ENCODE measurements around the gene TTLL3.

TTLL3 gene

DNA sequence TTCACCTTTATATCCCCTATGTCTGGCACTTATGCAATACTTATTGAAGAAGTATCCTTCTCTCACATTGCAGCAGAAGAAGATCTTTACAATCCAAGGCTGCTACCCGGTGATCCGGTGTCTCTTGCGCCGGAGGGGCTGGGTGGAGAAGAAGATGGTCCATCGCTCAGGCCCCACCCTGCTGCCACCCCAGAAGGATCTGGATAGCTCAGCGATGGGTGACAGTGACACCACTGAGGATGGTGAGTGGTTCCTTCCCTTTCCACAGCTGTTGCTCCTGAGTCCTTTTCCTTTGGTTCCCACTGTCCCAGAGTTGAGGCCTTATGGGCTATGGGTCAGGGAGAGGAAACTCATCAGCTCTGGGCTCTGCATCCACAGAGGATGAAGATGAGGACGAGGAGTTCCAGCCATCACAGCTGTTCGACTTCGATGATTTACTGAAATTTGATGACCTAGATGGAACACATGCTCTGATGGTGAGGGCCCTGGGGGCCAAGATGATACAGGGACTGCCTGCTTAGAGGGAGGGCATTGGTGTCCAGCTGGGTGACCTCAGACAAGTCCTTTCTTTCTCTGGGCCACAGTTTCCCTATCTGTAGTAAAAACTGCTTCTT lies 2.9 kb downstream of the TTLL3 start:
- TF ChIP-seq, protein P1, sequence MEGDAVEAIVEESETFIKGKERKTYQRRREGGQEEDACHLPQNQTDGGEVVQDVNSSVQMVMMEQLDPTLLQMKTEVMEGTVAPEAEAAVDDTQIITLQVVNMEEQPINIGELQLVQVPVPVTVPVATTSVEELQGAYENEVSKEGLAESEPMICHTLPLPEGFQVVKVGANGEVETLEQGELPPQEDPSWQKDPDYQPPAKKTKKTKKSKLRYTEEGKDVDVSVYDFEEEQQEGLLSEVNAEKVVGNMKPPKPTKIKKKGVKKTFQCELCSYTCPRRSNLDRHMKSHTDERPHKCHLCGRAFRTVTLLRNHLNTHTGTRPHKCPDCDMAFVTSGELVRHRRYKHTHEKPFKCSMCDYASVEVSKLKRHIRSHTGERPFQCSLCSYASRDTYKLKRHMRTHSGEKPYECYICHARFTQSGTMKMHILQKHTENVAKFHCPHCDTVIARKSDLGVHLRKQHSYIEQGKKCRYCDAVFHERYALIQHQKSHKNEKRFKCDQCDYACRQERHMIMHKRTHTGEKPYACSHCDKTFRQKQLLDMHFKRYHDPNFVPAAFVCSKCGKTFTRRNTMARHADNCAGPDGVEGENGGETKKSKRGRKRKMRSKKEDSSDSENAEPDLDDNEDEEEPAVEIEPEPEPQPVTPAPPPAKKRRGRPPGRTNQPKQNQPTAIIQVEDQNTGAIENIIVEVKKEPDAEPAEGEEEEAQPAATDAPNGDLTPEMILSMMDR (IDR thresholded peaks at IDR 0.05): no peak
- H3K4me1 ChIP-seq: peaks cover 0 to 16% (median 13%) of the 10 kb centered on the region in 4 donors
- H3K27me3 ChIP-seq: no peaks in the 10 kb centered on the region
- intact Hi-C loops (cut with DNase I; ENCODE audit: low total_unique reads): no loop called here
- H3K27ac ChIP-seq: no peak overlapping the region
- no peak overlapping the region for H3K4me3 ChIP-seq
- DNase-seq: no peak
- H3K36me3 ChIP-seq: peaks cover 0 to 45% (median 11%) of the 10 kb centered on the region in 3 donors
- no peaks in the 10 kb centered on the region for H3K9me3 ChIP-seq

DNA sequence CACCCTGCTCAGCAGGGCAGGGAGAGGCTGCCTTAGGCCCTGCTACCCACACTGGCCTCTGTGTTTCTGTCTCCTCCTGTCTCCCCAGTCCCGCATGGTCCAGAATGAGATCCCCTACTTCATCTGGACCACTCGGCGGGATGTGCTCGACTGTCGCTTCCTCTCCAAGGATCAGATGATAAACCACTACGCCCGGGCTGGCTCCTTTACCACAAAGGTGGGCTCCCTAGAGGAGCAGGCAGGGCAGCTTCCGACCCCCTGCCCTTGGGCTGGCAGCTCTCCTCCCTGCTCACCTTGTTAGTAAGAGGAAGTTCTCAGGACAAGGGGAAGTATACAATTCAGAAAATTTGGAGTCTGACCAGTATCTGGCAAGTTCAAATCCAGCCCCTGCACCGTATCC lies 5.9 kb downstream of the TTLL3 start:
- intact Hi-C loops (cut with DNase I; ENCODE audit: low total_unique reads): no loop called here
- DNase-seq: no peak
- Histone ChIP-seq H3K27ac (no peak overlapping the region), H3K9me3 (no peaks in the 10 kb centered on the region), H3K4me3 (no peak overlapping the region), H3K36me3 (peaks cover 0 to 72% (median 11%) of the 10 kb centered on the region in 3 donors), H3K27me3 (no peaks in the 10 kb centered on the region), H3K4me1 (peaks cover 0 to 6% (median 1%) of the 10 kb centered on the region in 4 donors)
- TF ChIP-seq, protein P1 (IDR thresholded peaks at IDR 0.05): no peak

DNA sequence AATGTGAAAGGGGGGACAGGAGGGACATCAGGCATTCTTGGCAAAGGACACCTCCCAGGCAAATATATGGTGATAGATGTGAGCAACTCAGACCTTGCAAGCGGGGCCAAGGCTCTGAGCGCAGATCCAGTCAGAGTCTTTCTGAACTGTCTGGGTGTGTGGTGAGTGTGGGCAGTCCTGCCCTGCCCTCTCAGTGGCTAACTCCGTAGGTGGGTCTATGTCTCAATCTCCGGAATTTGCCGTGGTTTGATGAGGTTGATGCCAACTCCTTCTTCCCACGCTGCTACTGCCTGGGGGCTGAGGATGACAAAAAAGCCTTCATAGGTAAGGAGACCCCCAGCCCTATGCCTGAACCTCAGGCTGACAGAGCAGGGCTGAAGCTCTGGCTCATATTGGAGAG lies 7.4 kb downstream of the TTLL3 start:
- TF ChIP-seq, protein P1 (IDR thresholded peaks at IDR 0.05): no peak
- Histone ChIP-seq H3K4me3 (no peak overlapping the region), H3K36me3 (peaks cover 0 to 71% (median 14%) of the 10 kb centered on the region in 3 donors), H3K27ac (no peak overlapping the region), H3K27me3 (no peaks in the 10 kb centered on the region), H3K9me3 (no peaks in the 10 kb centered on the region), H3K4me1 (no peaks in the 10 kb centered on the region)
- no peak for DNase-seq
- intact Hi-C loops (cut with DNase I; ENCODE audit: low total_unique reads): no loop called here

DNA sequence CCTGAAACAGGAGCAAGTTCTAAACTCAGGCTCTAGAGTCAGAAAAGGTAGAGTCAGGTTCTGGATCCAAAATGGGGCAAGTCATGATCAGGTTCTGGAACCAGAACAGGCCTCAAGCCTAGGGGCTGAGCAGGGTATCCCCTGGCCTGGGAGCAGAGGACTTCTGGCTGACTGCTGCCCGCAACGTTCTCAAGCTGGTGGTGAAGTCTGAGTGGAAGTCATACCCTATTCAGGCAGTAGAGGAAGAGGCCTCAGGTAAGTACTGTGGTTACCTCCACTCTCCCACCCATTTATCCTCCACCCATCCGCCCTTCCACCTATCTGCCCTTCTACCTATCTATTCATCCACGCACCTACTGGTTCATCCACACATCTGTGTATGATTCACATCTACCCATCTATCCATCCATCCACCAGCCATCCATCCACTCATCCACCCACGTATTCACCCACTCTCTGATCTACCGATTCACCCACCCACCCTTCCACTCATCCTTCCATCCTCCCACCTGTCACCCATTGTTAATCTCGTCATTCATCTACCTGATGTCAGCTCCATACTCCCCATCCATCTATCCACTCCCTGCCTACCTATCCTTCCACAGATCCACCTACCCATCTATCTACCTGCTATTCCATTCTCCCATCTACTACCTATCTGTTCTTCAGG lies 8.7 kb downstream of the TTLL3 start:
- intact Hi-C loops (cut with DNase I; ENCODE audit: low total_unique reads): no loop called here
- H3K27ac ChIP-seq: no peak overlapping the region
- peaks cover 0 to 57% (median 3%) of the 10 kb centered on the region in 3 donors for H3K36me3 ChIP-seq

DNA sequence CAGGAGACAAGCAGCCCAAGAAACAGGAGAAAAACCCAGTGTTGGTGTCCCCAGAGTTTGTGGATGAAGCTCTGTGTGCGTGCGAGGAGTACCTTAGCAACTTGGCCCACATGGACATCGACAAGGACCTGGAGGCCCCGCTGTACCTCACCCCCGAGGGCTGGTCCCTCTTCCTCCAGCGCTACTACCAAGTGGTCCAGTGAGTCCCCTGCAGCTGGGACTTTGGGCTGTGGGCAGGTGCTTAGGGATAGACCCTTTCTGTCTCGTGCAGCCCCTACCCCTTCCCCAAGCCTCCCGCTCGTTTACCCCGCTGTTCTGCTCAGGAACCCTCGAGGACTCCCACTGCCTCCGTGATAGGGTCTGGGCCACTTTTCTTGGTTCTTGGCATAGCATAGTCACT lies 10.5 kb downstream of the TTLL3 start:
- Histone ChIP-seq H3K9me3 (no peaks in the 10 kb centered on the region), H3K4me1 (no peaks in the 10 kb centered on the region), H3K27me3 (no peaks in the 10 kb centered on the region), H3K36me3 (peaks cover 0 to 42% (median 3%) of the 10 kb centered on the region in 3 donors), H3K27ac (no peak overlapping the region), H3K4me3 (no peak overlapping the region)
- TF ChIP-seq, protein P1 (IDR thresholded peaks at IDR 0.05): no peak
- intact Hi-C loops (cut with DNase I; ENCODE audit: low total_unique reads): no loop called here
- DNase-seq: no peak

More for the DNA sequence above, 8.7 kb downstream of the TTLL3 start:
- Histone ChIP-seq H3K4me3 (no peak overlapping the region), H3K4me1 (no peaks in the 10 kb centered on the region), H3K27me3 (no peaks in the 10 kb centered on the region), H3K9me3 (no peaks in the 10 kb centered on the region)
- DNase-seq: no peak
- TF ChIP-seq, protein P1 (IDR thresholded peaks at IDR 0.05): no peak
